GM23338 (cell line): ENCODE measurements around the gene RAB22A. TPM values are rescaled to one million over a fixed set of nuclear protein-coding genes. Genes with fewer than 3 reads are reported as not detected.

Source experiments
- ATAC-seq: fragments of 200-7000 bp; cut with Tn5 transposase; 3 replicates; pipeline ENCODE4 v1.9.1; 2020
- DNase-seq: peaks from one replicate; pipeline ENCODE4 v3.0.0-alpha.2; 2015; ENCODE audit warnings: low spot score
- H2AFZ ChIP-seq: fragments of 200-600 bp; sonication (generic); 2 replicates; pipeline ENCODE4 v1.8.0; 2016; ENCODE audit warnings: antibody characterized with exemption, mild to moderate bottlenecking, moderate library complexity
- H3F3A ChIP-seq: fragments of 200-600 bp; sonication (generic); replicated peaks from 2 replicates; pipeline ENCODE4 v1.8.0; 2017; ENCODE audit warnings: antibody characterized with exemption, mixed run types, low read depth
- H3K27ac ChIP-seq: fragments of 200-600 bp; sonication (generic); 2 replicates; pipeline ENCODE4 v1.6.1; 2016; ENCODE audit warnings: low read depth
- H3K27me3 ChIP-seq: fragments of 200-600 bp; sonication (generic); 2 replicates; pipeline ENCODE4 v1.8.0; 2016; ENCODE audit warnings: mild to moderate bottlenecking, mixed run types, moderate library complexity; ENCODE audit not compliant: insufficient read depth
- H3K36me3 ChIP-seq: fragments of 200-600 bp; sonication (generic); 2 replicates; pipeline ENCODE4 v1.8.0; 2016; ENCODE audit warnings: mild to moderate bottlenecking; ENCODE audit not compliant: insufficient read depth
- H3K4me1 ChIP-seq: fragments of 200-600 bp; sonication (generic); 2 replicates; pipeline ENCODE4 v1.8.0; 2016; ENCODE audit warnings: mild to moderate bottlenecking, moderate library complexity; ENCODE audit not compliant: insufficient read depth
- H3K4me2 ChIP-seq: fragments of 200-600 bp; sonication (generic); 2 replicates; pipeline ENCODE4 v1.7.1; 2017; ENCODE audit warnings: mixed run types
- H3K4me3 ChIP-seq: fragments of 200-600 bp; sonication (generic); 2 replicates; pipeline ENCODE4 v1.6.1; 2016; ENCODE audit warnings: mixed run types
- H3K79me2 ChIP-seq: fragments of 200-600 bp; sonication (generic); replicated peaks from 2 replicates; pipeline ENCODE4 v1.8.0; 2017; ENCODE audit warnings: mild to moderate bottlenecking; ENCODE audit not compliant: insufficient read depth
- H3K9me2 ChIP-seq: fragments of 200-600 bp; sonication (generic); 2 replicates; pipeline ENCODE4 v1.8.0; 2017; ENCODE audit not compliant: insufficient read depth
- H4K20me1 ChIP-seq: fragments of 200-600 bp; sonication (generic); replicated peaks from 2 replicates; pipeline ENCODE4 v1.8.0; 2017; ENCODE audit warnings: mild to moderate bottlenecking; ENCODE audit not compliant: insufficient read depth
- H3K27ac Mint-ChIP-seq: 2 replicates; pipeline ENCODE4 v1.8.0; 2020; ENCODE audit warnings: inconsistent platforms, mild to moderate bottlenecking, moderate library complexity, mixed read lengths
- H3K27me3 Mint-ChIP-seq: 3 replicates; pipeline ENCODE4 v1.8.0; 2022; ENCODE audit warnings: low read depth, mild to moderate bottlenecking, moderate library complexity, mixed read lengths, inconsistent platforms; ENCODE audit not compliant: insufficient read depth, poor library complexity
- H3K36me3 Mint-ChIP-seq: 3 replicates; pipeline ENCODE4 v1.8.0; 2021; ENCODE audit warnings: low read depth, mild to moderate bottlenecking, inconsistent platforms, moderate library complexity, mixed read lengths
- H3K4me1 Mint-ChIP-seq: 3 replicates; pipeline ENCODE4 v1.8.0; 2020; ENCODE audit warnings: mild to moderate bottlenecking, inconsistent platforms, mixed read lengths
- H3K4me3 Mint-ChIP-seq: 3 replicates; pipeline ENCODE4 v1.8.0; 2021; ENCODE audit warnings: moderate library complexity, mild to moderate bottlenecking, inconsistent platforms, mixed read lengths
- H3K9me3 Mint-ChIP-seq: 3 replicates; pipeline ENCODE4 v1.8.0; 2020; ENCODE audit warnings: moderate library complexity, mild to moderate bottlenecking, inconsistent platforms, mixed read lengths
- CREB1 ChIP-seq: fragments of 250-450 bp; sonication (Bioruptor Pico); IDR thresholded peaks from 2 replicates; pipeline ENCODE4 v1.5.0; 2020; ENCODE audit warnings: low read depth, mild to moderate bottlenecking, moderate library complexity
- CTCF ChIP-seq, 2 experiments: fragments of 200-600 bp in 1 of 2; sonication (generic) in 1 of 2; conservative IDR thresholded peaks; 2 replicates each; pipeline versions ENCODE4 v1.5.1 to v1.6.1; 2016 to 2017; ENCODE audit warnings: antibody characterized with exemption in 2 of 2, low read depth in 2 of 2, mild to moderate bottlenecking in 2 of 2, moderate library complexity in 1 of 2
- EZH2 ChIP-seq: fragments of 200-600 bp; sonication (generic); IDR thresholded peaks from one replicate; pipeline ENCODE4 v1.8.0; 2017; ENCODE audit warnings: antibody characterized with exemption, mild to moderate bottlenecking, low read depth; ENCODE audit not compliant: unreplicated experiment
- EZH2phosphoT487 ChIP-seq: fragments of 200-600 bp; sonication (generic); IDR thresholded peaks from one replicate; pipeline ENCODE4 v1.8.1; 2018; ENCODE audit warnings: antibody characterized with exemption; ENCODE audit not compliant: unreplicated experiment
- JUNB ChIP-seq: IDR thresholded peaks from one replicate; pipeline ENCODE4 v1.6.1; 2016; ENCODE audit warnings: antibody characterized with exemption; ENCODE audit not compliant: unreplicated experiment
- NANOG ChIP-seq: IDR thresholded peaks from 2 replicates; pipeline ENCODE4 v1.6.1; 2016; ENCODE audit warnings: antibody characterized with exemption, borderline replicate concordance
- POLR2AphosphoS5 ChIP-seq: IDR thresholded peaks from 2 replicates; pipeline ENCODE4 v1.6.1; 2016; ENCODE audit warnings: antibody characterized with exemption, low read depth
- REST ChIP-seq: IDR thresholded peaks from one replicate; pipeline ENCODE4 v1.6.1; 2018; ENCODE audit warnings: antibody characterized with exemption; ENCODE audit not compliant: unreplicated experiment
- STAT1 ChIP-seq: IDR thresholded peaks from one replicate; pipeline ENCODE4 v1.6.1; 2016; ENCODE audit warnings: antibody characterized with exemption; ENCODE audit not compliant: unreplicated experiment
- ZNF331 ChIP-seq: fragments of 250-450 bp; sonication (Bioruptor Pico); IDR thresholded peaks from 2 replicates; pipeline ENCODE4 v1.5.0; 2020; ENCODE audit warnings: low read depth, mild to moderate bottlenecking, moderate library complexity
- polyA plus RNA-seq: library from polyadenylated mRNA; unstranded; fragments of >200 nt; fragmentation: Nextera tagmentation; extraction: Ambion mirVana; gene quantifications from 2 replicates; pipeline ENCODE4 v1.2.1, GENCODE V29; 2016
- total RNA-seq: library from RNA; depleted of rRNA; stranded (reverse); fragments of >200 nt; shearing (Covaris generic); gene quantifications from 2 replicates; pipeline ENCODE4 v1.2.3, GENCODE V29; 2014
- TF ChIP-seq, protein P1 (sequence below): fragments of 250-450 bp; sonication (Bioruptor Pico); IDR thresholded peaks from 2 replicates; pipeline ENCODE4 v1.5.0; 2020; ENCODE audit warnings: mild to moderate bottlenecking, moderate library complexity

RAB22A gene
- total and polyA plus RNA-seq, 2 experiments from 2014 or later = 3.3 to 6.8 TPM

DNA sequence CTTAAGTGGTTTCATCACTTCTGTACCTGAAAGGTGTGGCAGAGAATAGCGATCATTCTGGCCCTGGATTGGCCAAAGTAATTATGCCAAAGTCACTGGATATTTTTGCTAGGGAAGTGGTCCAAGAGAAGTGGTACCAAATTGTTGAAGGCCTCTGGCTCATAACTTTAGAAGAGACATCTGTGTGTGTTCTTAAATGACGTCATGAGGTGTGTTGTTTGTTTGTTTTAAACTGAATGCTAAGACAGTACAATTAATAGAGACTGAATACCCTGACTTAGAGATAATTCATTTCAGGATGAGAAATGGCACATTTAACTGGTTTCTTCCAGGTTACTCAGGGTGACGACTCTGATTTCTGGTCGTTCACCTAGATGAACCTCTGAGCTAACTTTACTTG is 82.8 kb downstream of the RAB22A start:
- no peaks in the 10 kb centered on the region for H3K9me2 ChIP-seq
- H3K4me3 ChIP-seq = no peak overlapping the region
- no peak for DNase-seq
- H3F3A ChIP-seq = peaks cover under 1% of the 10 kb centered on the region; the same call in 1 of the 2 replicates
- ATAC-seq = no peak
- no peaks in the 10 kb centered on the region for H3K27me3 ChIP-seq
- Mint-ChIP-seq H3K36me3 (peaks cover 16% of the 10 kb centered on the region; the same call in 2 of the 3 replicates), H3K4me3 (no peak overlapping the region), H3K9me3 (no peaks in the 10 kb centered on the region), H3K4me1 (peaks cover 38% of the 10 kb centered on the region), H3K27ac (no peak overlapping the region), H3K27me3 (peaks cover 5% of the 10 kb centered on the region)
- peaks cover 79% of the 10 kb centered on the region for H3K79me2 ChIP-seq
- TF ChIP-seq CREB1 (CRISPR knock-in tag) (no peak), ZNF331 (CRISPR knock-in tag) (no peak), CTCF (conservative IDR thresholded peaks at IDR 0.05; ENCODE audit: low read depth in 2 of 2) (no peak)
- no peak overlapping the region for H3K4me2 ChIP-seq
- no peak overlapping the region for H2AFZ ChIP-seq
- H4K20me1 ChIP-seq = peaks cover 37% of the 10 kb centered on the region
- H3K27ac ChIP-seq = no peak overlapping the region; the same call in 1 of the 2 replicates
- no peaks in the 10 kb centered on the region for H3K36me3 ChIP-seq
- peaks cover 25% of the 10 kb centered on the region for H3K4me1 ChIP-seq

DNA sequence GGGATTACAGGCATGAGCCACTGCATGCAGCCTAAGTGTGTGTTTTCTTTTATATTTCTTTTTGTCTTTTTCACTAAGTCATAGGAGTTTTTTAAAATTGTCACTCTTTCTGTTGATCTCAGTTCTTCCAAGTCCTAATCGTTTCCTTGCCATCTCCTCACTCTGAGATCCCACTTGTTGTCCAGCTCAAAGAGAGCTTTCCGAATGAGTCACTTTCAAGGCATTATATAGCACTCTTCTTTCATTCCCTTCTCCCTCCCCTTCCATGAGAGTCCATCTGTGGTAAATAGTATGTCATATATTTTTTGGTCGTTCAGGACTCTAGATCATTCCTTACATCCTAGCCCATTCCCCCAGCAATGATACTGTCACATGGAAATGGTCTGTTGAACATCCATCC is 83.8 kb downstream of the RAB22A start:
- Histone ChIP-seq H3K79me2 (peaks cover 89% of the 10 kb centered on the region), H3K4me1 (peaks cover 30% of the 10 kb centered on the region), H3K9me2 (no peaks in the 10 kb centered on the region), H3K27me3 (no peaks in the 10 kb centered on the region), H3K36me3 (no peaks in the 10 kb centered on the region), H3F3A (no peaks in the 10 kb centered on the region; the same call in 1 of the 2 replicates), H3K27ac (no peak overlapping the region), H3K4me3 (no peak overlapping the region), H3K4me2 (no peak overlapping the region), H2AFZ (no peak overlapping the region), H4K20me1 (peaks cover 41% of the 10 kb centered on the region)
- Mint-ChIP-seq H3K36me3 (peaks cover 16% of the 10 kb centered on the region; the same call in 2 of the 3 replicates), H3K27me3 (peaks cover 5% of the 10 kb centered on the region), H3K9me3 (no peaks in the 10 kb centered on the region), H3K27ac (no peak overlapping the region), H3K4me3 (no peak overlapping the region), H3K4me1 (peaks cover 42% of the 10 kb centered on the region)
- no peak for DNase-seq
- no peak for ATAC-seq
- no peak for TF ChIP-seq ZNF331 (CRISPR knock-in tag)
- TF ChIP-seq POLR2AphosphoS5 = no peak
- TF ChIP-seq REST = no peak
- no peak for TF ChIP-seq STAT1
- TF ChIP-seq CREB1 (CRISPR knock-in tag) = no peak
- TF ChIP-seq JUNB = no peak
- no peak for TF ChIP-seq NANOG
- no peak for TF ChIP-seq EZH2
- TF ChIP-seq EZH2phosphoT487 = no peak
- TF ChIP-seq, protein P1, sequence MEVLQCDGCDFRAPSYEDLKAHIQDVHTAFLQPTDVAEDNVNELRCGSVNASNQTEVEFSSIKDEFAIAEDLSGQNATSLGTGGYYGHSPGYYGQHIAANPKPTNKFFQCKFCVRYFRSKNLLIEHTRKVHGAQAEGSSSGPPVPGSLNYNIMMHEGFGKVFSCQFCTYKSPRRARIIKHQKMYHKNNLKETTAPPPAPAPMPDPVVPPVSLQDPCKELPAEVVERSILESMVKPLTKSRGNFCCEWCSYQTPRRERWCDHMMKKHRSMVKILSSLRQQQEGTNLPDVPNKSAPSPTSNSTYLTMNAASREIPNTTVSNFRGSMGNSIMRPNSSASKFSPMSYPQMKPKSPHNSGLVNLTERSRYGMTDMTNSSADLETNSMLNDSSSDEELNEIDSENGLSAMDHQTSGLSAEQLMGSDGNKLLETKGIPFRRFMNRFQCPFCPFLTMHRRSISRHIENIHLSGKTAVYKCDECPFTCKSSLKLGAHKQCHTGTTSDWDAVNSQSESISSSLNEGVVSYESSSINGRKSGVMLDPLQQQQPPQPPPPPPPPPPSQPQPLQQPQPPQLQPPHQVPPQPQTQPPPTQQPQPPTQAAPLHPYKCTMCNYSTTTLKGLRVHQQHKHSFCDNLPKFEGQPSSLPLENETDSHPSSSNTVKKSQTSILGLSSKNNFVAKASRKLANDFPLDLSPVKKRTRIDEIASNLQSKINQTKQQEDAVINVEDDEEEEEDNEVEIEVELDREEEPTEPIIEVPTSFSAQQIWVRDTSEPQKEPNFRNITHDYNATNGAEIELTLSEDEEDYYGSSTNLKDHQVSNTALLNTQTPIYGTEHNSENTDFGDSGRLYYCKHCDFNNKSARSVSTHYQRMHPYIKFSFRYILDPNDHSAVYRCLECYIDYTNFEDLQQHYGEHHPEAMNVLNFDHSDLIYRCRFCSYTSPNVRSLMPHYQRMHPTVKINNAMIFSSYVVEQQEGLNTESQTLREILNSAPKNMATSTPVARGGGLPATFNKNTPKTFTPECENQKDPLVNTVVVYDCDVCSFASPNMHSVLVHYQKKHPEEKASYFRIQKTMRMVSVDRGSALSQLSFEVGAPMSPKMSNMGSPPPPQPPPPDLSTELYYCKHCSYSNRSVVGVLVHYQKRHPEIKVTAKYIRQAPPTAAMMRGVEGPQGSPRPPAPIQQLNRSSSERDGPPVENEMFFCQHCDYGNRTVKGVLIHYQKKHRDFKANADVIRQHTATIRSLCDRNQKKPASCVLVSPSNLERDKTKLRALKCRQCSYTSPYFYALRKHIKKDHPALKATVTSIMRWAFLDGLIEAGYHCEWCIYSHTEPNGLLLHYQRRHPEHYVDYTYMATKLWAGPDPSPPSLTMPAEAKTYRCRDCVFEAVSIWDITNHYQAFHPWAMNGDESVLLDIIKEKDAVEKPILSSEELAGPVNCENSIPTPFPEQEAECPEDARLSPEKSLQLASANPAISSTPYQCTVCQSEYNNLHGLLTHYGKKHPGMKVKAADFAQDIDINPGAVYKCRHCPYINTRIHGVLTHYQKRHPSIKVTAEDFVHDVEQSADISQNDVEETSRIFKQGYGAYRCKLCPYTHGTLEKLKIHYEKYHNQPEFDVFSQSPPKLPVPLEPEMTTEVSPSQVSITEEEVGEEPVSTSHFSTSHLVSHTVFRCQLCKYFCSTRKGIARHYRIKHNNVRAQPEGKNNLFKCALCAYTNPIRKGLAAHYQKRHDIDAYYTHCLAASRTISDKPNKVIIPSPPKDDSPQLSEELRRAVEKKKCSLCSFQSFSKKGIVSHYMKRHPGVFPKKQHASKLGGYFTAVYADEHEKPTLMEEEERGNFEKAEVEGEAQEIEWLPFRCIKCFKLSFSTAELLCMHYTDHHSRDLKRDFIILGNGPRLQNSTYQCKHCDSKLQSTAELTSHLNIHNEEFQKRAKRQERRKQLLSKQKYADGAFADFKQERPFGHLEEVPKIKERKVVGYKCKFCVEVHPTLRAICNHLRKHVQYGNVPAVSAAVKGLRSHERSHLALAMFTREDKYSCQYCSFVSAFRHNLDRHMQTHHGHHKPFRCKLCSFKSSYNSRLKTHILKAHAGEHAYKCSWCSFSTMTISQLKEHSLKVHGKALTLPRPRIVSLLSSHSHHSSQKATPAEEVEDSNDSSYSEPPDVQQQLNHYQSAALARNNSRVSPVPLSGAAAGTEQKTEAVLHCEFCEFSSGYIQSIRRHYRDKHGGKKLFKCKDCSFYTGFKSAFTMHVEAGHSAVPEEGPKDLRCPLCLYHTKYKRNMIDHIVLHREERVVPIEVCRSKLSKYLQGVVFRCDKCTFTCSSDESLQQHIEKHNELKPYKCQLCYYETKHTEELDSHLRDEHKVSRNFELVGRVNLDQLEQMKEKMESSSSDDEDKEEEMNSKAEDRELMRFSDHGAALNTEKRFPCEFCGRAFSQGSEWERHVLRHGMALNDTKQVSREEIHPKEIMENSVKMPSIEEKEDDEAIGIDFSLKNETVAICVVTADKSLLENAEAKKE (CRISPR knock-in tag) = no peak
